GM18505 (cell line): ENCODE results near the gene DIO2.

ENCODE experiments used
- ATAC-seq: cut with Tn5 transposase; IDR thresholded peaks from one replicate; pipeline ENCODE4 v1.9.1; 2021; ENCODE audit not compliant: unreplicated experiment
- POLR2A ChIP-seq: IDR thresholded peaks from 4 replicates; pipeline ENCODE4 v1.6.1; 2011; ENCODE audit warnings: borderline replicate concordance; ENCODE audit not compliant: insufficient read depth, insufficient read length; ENCODE audit errors: extremely low read depth

The DIO2 gene

GRCh38 chr14:80211153-80212022, at the start of gene DIO2:
Gene DIO2 (minus strand): TSS chr14:80211504. CDS start chr14:80211472, 32 bp downstream.
- no peak for TF ChIP-seq POLR2A
- ATAC-seq: no peak

- ATAC-seq: no peak
- TF ChIP-seq POLR2A: no peak
Measured at GRCh38 chr14:80260645-80261044, 49.3 kb upstream of the DIO2 start.

- TF ChIP-seq POLR2A: no peak
- no peak for ATAC-seq
Measured at GRCh38 chr14:80239631-80240030, 28.3 kb upstream of the DIO2 start.

- no peak for TF ChIP-seq POLR2A
Measured at GRCh38 chr14:80237143-80237542, 25.8 kb upstream of the DIO2 start.

GRCh38 chr14:80233470-80234089, 22.3 kb upstream of the DIO2 start:
- no peak for TF ChIP-seq POLR2A
- ATAC-seq: no peak

More at GRCh38 chr14:80237143-80237542, 25.8 kb upstream of the DIO2 start:
- no peak for ATAC-seq

GRCh38 chr14:80231702-80232101, 20.4 kb upstream of the DIO2 start:
- ATAC-seq: no peak

GRCh38 chr14:80223696-80224465, 12.6 kb upstream of the DIO2 start:
- no peak for ATAC-seq
- no peak for TF ChIP-seq POLR2A

More at GRCh38 chr14:80231702-80232101, 20.4 kb upstream of the DIO2 start:
- TF ChIP-seq POLR2A: no peak

- no peak for TF ChIP-seq POLR2A
- no peak for ATAC-seq
Measured at GRCh38 chr14:80216818-80217217, 5.5 kb upstream of the DIO2 start.

GRCh38 chr14:80215756-80216581, 4.7 kb upstream of the DIO2 start:
- ATAC-seq: no peak
- TF ChIP-seq POLR2A: no peak

GRCh38 chr14:80215081-80215480, 3.8 kb upstream of the DIO2 start:
- ATAC-seq: no peak
- TF ChIP-seq POLR2A: no peak

GRCh38 chr14:80213602-80214001, 2.3 kb upstream of the DIO2 start:
- peak; percentile 76 for ATAC-seq
- no peak for TF ChIP-seq POLR2A

GRCh38 chr14:80212023-80212397, 706 bp upstream of the DIO2 start:
- TF ChIP-seq POLR2A: no peak
- peak; percentile 61 for ATAC-seq
